Activated CD8-positive, alpha-beta T cell treated with anti-CD3 and anti-CD28 coated beads for 36 hours (primary cell): ENCODE measurements around the gene PHB1. TPM values are rescaled to one million over a fixed set of nuclear protein-coding genes. Genes with fewer than 3 reads are reported as not detected.

Experiments
- ATAC-seq: fragments of 200-7000 bp; cut with Tn5 transposase; one replicate; pipeline ENCODE4 v1.10.0; 2021; ENCODE audit warnings: mild to moderate bottlenecking, moderate library complexity
- CTCF ChIA-PET: fragments of 350-600 bp; sonication (Branson Sonifier 250); formaldehyde crosslinking; loops from one replicate; lab custom pipeline; 2021; ENCODE audit warnings: antibody characterized with exemption; lab: Charles Lee
- POLR2A ChIA-PET: fragments of 350-600 bp; sonication (Branson Sonifier 250); formaldehyde crosslinking; loops from one replicate; lab custom pipeline; 2021; ENCODE audit warnings: antibody characterized with exemption; lab: Charles Lee
- DNase-seq: peaks from one replicate; pipeline ENCODE4 v3.0.0-alpha.2; 2020
- H3K27ac Mint-ChIP-seq: one replicate; pipeline ENCODE4 v1.8.0; 2021; ENCODE audit warnings: mild to moderate bottlenecking, mixed read lengths
- H3K27me3 Mint-ChIP-seq: one replicate; pipeline ENCODE4 v1.8.0; 2021; ENCODE audit warnings: mixed read lengths
- H3K36me3 Mint-ChIP-seq: one replicate; pipeline ENCODE4 v1.8.0; 2021; ENCODE audit warnings: low read depth, mixed read lengths
- H3K4me1 Mint-ChIP-seq: one replicate; pipeline ENCODE4 v1.8.0; 2021; ENCODE audit warnings: low read depth, mixed read lengths
- H3K4me3 Mint-ChIP-seq: one replicate; pipeline ENCODE4 v1.8.0; 2021; ENCODE audit warnings: mild to moderate bottlenecking, moderate library complexity, mixed read lengths
- H3K9me3 Mint-ChIP-seq: one replicate; pipeline ENCODE4 v1.8.0; 2021; ENCODE audit warnings: mixed read lengths
- CTCF ChIP-seq: fragments of 200-600 bp; IDR thresholded peaks from one replicate; pipeline ENCODE4 v1.8.0; 2022; ENCODE audit warnings: antibody characterized with exemption, mild to moderate bottlenecking
- intact Hi-C: fragments of 100-400 bp; cut with micrococcal nuclease; formaldehyde crosslinking; loops from one replicate; pipeline ENCODE4 v1.10.0; 2022
- total RNA-seq, 2 experiments: library from RNA; stranded (reverse); gene quantifications; one replicate each; pipeline ENCODE4 v1.2.3, GENCODE V29; 2021

Gene PHB1
- total RNA-seq, 2 experiments from 2014 or later = 363 to 381 TPM

GRCh38 chr17:49388692-49389513 is 25.8 kb downstream of the PHB1 start:
- ChIA-PET CTCF (interaction anchor here (0.9 to 19.1 kb wide), 10 partner anchors 11 to 177 kb away, joined by 3 to 189 read pairs (median 4); partner anchors contain the start of gene ZNF652), POLR2A (interaction anchor here (0.7 to 1.8 kb wide), 7 partner anchors 8 to 420 kb away, joined by 3 to 10 read pairs (median 5); no protein-coding TSS in a partner anchor)
- H3K27ac Mint-ChIP-seq = peak overlapping the region; percentile 95
- H3K4me3 Mint-ChIP-seq = peak overlapping the region; percentile 62
- ATAC-seq (no peak), DNase-seq (no peak)
- H3K9me3 Mint-ChIP-seq = no peaks in the 10 kb centered on the region
- intact Hi-C loops = no loop called here
- TF ChIP-seq CTCF = no peak
- H3K4me1 Mint-ChIP-seq = peaks cover 48% of the 10 kb centered on the region
- no peaks in the 10 kb centered on the region for H3K27me3 Mint-ChIP-seq
- peaks cover 2% of the 10 kb centered on the region for H3K36me3 Mint-ChIP-seq

GRCh38 chr17:49388290-49388640 is 26.4 kb downstream of the PHB1 start:
- H3K36me3 Mint-ChIP-seq = peaks cover 2% of the 10 kb centered on the region
- peaks cover 42% of the 10 kb centered on the region for H3K4me1 Mint-ChIP-seq
- TF ChIP-seq CTCF = no peak
- no peaks in the 10 kb centered on the region for H3K9me3 Mint-ChIP-seq
- DNase-seq (peak; percentile 52), ATAC-seq (peak; percentile 70)
- peak overlapping the region; percentile 62 for H3K4me3 Mint-ChIP-seq
- ChIA-PET CTCF (interaction anchor here (1.2 to 19.1 kb wide), 8 partner anchors 11 to 170 kb away, joined by 3 to 189 read pairs (median 6); partner anchors contain the start of gene ZNF652), POLR2A (interaction anchor here (0.7 to 1.8 kb wide), 6 partner anchors 9 to 46 kb away, joined by 3 to 10 read pairs (median 6); no protein-coding TSS in a partner anchor)
- H3K27ac Mint-ChIP-seq = peak overlapping the region; percentile 95
- H3K27me3 Mint-ChIP-seq = no peaks in the 10 kb centered on the region
- intact Hi-C loops = no loop called here

DNA sequence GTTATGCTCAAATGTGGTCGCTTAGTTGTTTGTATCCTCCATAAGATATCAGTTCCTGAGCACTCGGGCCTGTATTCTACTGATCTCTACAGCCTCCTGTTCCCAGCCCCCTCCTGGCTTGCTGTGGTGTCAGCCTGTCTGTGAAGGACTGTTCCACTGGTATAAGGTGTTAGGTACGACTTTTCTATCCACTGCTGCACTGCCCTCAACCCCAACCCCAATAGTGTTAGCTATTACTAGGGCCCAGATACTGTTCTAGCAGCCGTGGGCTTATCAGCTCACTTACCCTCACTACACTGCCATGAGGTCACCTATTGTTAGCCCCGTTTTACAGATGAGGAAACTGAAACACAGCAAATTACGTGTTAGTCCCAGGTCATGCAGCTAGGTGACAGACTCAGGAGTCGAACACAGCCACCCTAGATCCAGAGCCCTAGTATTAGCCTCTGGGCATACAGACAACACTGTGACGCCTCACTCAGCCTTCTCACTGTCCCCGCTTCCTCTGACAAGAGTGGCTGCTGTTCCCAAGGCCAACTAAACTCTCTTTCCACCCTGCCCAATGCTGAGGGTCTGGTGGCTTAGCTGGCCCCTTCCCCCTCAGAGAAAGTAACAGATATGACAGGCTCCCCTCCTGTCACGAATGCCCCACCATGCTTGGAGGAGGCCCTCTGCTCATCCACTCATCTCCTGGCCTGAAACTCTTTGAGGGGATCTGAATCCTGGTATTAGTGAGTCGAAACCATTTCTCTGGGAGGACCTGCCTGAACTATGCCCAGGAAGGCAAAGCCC is 27.0 kb downstream of the PHB1 start:
- TF ChIP-seq CTCF = no peak
- H3K4me1 Mint-ChIP-seq = peaks cover 42% of the 10 kb centered on the region
- DNase-seq (peak; percentile 37), ATAC-seq (peak; percentile 68)
- ChIA-PET POLR2A (interaction anchor here (0.7 to 1.8 kb wide), 6 partner anchors 9 to 45 kb away, joined by 3 to 10 read pairs (median 6); no protein-coding TSS in a partner anchor), CTCF (interaction anchor here (0.9 to 19.1 kb wide), 10 partner anchors 12 to 170 kb away, joined by 3 to 189 read pairs (median 4); partner anchors contain the start of gene ZNF652)
- no peaks in the 10 kb centered on the region for H3K9me3 Mint-ChIP-seq
- no peaks in the 10 kb centered on the region for H3K27me3 Mint-ChIP-seq
- H3K36me3 Mint-ChIP-seq = peaks cover 2% of the 10 kb centered on the region
- peak overlapping the region; percentile 95 for H3K27ac Mint-ChIP-seq
- H3K4me3 Mint-ChIP-seq = peak overlapping the region; percentile 62
- intact Hi-C loops = no loop called here

GRCh38 chr17:49386373-49386772 is 28.3 kb downstream of the PHB1 start:
- POLR2A ChIA-PET = no interaction called here
- no peaks in the 10 kb centered on the region for H3K9me3 Mint-ChIP-seq
- CTCF ChIA-PET = interaction anchor here (0.6 to 19.1 kb wide), 6 partner anchors 13 to 206 kb away, joined by 3 to 189 read pairs (median 4); no protein-coding TSS in a partner anchor
- TF ChIP-seq CTCF = no peak
- ATAC-seq = no peak
- no peak overlapping the region for H3K4me3 Mint-ChIP-seq
- no peak for DNase-seq
- no peak overlapping the region for H3K27ac Mint-ChIP-seq
- peaks cover 42% of the 10 kb centered on the region for H3K4me1 Mint-ChIP-seq
- H3K27me3 Mint-ChIP-seq = no peaks in the 10 kb centered on the region
- H3K36me3 Mint-ChIP-seq = peaks cover 2% of the 10 kb centered on the region
- intact Hi-C loops = no loop called here
